Activated CD8-positive, alpha-beta memory T cell treated with anti-CD3 and anti-CD28 coated beads for 4 hours (primary cell): ENCODE data around the gene PLCH1.
"Not testable (repeated sequence)": the region's sequence is repeated elsewhere in the genome, so short reads cannot be mapped to it uniquely, and the experiment has no call there.

Source experiments
- DNase-seq, 2 donors: peaks; one replicate each; pipeline ENCODE4 v3.0.0-alpha.2; 2020; ENCODE audit warnings: low read depth in 2 of 2

The PLCH1 gene

DNA sequence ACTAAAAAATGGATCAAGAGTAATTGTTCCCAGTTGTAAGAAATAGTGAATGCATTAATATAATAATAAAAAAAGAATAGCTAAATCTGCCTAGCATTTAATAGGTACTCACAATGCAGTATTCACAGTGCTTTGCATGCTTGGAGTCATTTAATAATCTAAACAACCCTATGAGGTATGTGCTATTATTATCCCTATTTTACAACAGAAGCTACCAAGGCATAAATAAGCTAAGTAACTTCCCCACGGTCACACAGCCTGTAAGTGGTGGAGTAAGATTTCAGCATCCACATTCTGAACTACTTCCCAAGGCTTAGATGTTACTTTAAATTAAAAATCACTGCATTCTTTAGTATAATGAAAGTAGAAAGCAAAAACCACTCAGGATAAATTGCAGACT, 102.9 kb downstream of the PLCH1 start:
- DNase-seq = no peak

- DNase-seq = no peak
These were observed 104.8 kb downstream of the PLCH1 start for GRCh38 chr3:155640098-155640497.

- DNase-seq = no peak
These were observed 105.3 kb downstream of the PLCH1 start for GRCh38 chr3:155639462-155640055.

- not testable (repeated sequence) for DNase-seq
These were observed 106.4 kb downstream of the PLCH1 start for GRCh38 chr3:155638461-155638860.

DNA sequence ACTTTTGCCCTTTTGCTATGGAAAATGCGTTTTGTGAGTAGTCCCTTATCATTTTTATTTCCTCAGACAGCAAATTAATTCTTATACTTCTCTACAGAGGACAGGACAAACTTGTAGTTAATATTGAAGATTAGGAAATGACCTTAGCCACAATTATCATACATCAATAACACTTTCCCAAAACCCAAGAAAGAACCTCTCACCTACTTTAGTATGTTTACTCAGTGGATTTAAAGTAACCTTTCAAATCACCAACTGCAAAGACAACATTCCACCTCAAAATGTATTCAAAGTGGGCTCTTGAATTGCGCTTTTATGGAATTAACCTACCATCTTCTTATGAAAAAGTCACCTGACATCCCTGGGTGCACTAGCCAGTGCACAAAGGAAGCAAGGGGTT, 107.3 kb downstream of the PLCH1 start:
- DNase-seq = no peak

DNA sequence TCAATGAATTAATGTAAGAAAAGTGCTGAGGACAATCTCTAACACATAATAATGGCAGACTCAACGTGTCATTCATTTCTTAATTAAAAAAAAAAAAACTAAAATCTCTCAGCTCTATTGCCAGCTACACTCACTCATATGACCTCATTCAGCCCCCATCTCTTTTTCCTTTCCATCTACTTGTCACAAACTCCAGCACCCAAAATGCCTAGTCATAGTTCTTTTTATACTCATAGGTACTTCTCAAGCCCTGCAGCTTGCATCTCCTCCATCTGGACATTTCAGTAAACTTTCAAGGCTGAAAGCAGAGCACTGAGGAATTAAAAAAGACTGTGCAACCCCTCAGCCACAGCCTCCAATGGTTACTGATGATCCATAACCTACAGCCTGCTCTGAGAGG, 109.8 kb downstream of the PLCH1 start:
- no peak for DNase-seq

DNA sequence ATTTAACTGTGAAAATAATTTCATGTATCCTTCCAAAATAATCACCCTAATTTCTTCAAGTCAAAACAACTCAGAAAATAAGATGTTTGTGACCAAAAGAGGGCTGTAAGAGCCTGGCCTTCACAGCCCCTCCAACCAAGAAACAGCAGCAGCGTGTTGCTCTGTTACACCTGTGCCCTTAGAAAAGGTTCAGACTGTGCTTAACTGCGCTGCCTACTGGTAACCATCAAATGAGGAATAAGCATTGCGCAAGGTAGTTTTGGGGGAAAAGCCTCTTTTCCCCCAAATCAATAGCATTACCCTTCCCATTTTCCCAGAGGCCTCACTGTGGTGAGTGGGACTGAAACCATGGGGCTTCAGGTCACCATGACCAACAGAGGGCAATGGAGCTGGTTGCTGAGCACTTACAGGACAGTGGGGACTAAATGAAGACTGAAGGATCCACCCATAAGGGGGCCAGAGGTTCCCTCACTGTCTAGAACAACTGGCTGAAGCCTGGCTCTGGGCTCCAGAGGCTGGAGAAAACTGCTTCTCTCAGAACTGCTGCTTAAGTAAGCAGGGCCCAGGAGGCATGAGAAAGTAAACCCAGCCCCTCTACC, 110.7 kb downstream of the PLCH1 start:
- no peak for DNase-seq

DNA sequence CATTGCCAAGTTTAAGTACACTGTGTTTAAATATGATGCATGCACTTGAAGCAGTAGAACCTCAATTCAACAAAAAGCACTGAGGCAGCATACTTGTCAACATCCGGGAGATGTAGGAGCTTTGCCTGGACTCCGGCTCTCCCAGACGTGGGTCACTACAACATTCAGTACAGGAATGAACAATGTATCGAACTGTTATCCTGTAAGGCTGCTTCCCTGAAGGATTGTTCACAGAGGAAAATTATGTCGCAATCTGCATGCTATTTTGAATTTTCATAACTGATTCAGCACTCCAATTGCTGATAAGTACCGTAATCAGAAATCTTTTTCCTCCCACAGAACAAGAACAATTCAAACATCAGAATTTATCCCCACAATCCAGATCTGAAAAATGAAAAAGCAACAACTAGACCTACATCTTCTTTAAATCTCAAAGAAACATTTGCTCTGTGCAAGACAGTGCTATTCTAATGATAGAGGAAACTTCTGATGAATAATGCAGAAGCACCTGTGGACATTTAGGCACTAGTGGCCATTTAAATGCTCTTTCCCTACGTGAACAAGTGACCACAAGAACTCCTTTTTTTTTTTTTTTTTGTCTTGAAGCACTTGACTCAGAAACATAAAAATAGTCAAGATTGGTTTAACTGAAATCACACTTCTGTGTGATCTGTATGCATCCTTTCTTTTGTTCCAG, 113.4 kb downstream of the PLCH1 start:
- no peak for DNase-seq

DNA sequence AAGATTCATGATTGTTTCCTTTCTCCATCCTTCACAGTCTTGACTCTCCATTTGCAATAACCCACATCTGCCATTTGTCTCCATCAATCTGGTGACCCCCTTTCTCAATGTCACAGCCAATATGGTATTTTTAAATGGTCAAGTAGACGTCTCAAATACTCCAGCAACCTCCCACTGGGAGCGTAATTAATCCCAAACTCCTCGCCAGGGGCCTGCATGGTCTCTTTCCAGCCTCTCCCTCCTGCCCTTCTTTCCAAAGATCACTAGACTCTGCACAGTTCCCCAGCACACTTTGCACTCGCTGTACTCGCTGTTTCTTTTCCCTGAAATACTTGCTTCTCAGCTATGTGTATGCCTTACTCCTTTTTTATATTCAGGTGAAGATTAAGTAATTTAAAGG, 115.3 kb downstream of the PLCH1 start:
- no peak for DNase-seq

- DNase-seq = no peak
These were observed 115.8 kb downstream of the PLCH1 start for GRCh38 chr3:155629056-155629455.

DNA sequence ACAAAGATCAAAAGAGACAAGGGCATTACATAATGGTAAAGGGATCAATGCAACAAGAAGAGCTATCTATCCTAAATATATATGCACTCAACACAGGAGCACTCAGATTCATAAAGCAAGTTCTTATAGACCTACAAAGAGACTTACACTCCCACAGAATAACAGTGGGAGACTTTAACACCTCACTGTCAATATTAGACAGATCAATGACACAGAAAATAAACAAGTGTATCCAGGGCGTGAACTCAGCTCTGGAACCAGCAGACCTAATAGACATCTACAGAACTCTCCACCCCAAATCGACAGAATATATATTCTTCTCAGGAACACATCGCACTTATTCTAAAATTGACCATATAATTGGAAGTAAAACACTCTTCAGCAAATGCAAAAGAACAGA, 122.2 kb downstream of the PLCH1 start:
- not testable (repeated sequence) for DNase-seq

DNA sequence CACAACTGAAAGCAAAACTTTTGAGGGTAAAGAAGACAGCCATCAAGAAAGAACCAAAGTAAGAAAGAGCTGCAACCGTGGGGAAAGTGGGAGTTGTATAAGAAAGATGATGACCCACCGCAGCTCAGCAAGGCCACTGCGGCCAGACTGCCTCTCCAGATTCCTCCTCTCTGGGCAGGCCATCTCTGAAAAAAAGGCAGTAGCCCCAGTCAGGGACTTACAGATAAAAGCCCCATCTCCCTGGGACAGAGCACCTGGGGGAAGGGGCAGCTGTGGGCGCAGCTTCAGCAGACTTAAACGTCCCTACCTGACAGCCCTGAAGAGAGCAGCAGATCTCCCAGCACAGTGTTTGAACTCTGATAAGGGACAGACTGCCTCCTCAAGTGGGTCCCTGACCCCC, 124.3 kb downstream of the PLCH1 start:
- not testable (repeated sequence) for DNase-seq

DNA sequence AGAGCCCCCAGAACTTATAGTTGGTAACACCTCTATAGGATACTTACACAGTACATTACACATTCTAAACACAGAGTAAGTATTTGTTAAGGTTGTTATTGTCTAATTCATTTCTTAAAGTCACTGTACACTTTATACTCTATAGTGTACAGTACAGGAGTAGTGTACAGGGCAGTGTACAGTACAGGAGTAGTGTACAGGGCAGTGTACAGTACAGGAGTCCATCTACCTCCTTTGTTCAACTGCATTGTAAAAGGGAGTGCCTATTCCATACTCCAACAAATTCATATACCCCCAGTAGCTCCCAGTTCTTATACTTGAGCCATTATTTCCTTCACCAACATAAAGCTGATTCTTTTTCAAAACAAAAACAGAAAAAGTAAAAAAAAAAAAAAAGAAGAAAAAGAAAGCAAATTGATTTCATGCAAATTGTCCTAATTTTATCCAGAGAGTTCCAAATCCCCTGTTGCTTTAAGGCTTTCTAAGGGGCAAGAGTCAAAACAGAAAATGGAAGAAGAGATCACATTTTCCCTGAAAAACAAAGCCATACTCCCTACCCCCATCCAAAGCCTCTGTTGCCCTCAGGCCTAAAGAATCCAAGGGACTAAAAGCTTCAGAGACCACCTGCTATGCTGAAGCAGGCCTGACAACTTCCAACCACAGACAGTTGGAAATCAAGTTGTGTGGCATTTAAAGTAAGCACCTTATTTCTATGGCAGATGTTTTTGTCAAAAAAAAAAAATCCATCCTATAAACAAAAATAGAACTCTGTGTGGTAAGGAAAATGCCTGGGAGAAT, 125.6 kb downstream of the PLCH1 start:
- no peak for DNase-seq

DNA sequence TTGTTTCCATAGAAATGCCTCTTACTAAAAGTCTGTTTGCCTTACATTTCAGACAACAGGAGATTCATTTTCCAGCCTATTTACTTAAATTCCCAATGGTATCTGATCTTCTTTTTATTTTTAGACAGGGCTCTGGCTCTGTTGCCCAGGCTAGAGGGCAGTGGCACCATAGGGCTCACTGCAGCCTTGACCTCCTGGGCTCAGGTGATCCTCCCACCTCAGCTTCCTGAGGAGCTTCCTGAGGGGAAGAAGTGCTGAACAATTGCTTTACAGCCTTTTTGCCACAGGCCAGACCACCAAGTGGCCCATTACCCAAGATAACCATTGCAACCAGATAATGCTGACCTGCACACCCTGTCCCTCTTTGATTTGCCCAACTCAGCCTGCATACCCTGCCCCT, 126.3 kb downstream of the PLCH1 start:
- DNase-seq = no peak

- DNase-seq = no peak
These were observed 127.4 kb downstream of the PLCH1 start for GRCh38 chr3:155617346-155617925.

DNA sequence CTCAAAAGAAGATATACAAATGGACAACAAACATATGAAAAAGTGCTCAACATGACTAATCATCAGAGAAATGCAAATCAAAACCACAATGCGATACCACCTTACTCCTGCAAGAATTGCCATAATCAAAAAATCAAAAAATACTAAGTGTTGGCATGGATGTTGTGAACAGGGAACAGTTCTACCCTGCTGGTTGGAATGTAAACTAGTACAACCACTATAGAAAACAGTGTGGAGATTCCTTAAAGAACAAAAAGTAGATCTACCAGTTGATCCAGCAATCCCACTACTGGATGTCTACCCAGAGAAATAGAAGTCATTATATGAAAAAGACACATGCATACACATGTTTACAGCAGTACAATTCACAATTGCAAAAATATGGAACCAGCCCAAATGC, 129.7 kb downstream of the PLCH1 start:
- DNase-seq = not testable (repeated sequence)

- DNase-seq = not testable (repeated sequence)
These were observed 130.5 kb downstream of the PLCH1 start for GRCh38 chr3:155614410-155614809.

GRCh38 chr3:155611456-155611855, 133.4 kb downstream of the PLCH1 start:
- DNase-seq = no peak

DNA sequence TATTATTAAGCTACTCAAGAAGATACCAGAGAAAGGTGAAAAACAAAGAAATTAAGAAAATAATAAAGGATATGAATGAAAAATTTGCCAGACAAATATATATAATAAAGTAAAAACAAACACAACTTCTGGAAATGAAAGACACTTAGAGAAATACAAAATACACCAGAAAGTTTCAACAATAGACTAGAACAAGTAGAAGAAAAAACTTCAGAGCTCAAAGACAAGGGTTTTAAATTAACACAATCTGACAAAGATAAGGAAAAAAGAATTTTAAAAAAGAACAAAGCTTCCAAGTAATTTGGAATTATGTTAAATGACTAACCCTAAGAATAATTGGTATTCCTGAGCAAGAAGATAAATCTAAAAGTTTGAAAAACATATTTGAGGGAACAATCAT, 135.3 kb downstream of the PLCH1 start:
- no peak for DNase-seq

DNA sequence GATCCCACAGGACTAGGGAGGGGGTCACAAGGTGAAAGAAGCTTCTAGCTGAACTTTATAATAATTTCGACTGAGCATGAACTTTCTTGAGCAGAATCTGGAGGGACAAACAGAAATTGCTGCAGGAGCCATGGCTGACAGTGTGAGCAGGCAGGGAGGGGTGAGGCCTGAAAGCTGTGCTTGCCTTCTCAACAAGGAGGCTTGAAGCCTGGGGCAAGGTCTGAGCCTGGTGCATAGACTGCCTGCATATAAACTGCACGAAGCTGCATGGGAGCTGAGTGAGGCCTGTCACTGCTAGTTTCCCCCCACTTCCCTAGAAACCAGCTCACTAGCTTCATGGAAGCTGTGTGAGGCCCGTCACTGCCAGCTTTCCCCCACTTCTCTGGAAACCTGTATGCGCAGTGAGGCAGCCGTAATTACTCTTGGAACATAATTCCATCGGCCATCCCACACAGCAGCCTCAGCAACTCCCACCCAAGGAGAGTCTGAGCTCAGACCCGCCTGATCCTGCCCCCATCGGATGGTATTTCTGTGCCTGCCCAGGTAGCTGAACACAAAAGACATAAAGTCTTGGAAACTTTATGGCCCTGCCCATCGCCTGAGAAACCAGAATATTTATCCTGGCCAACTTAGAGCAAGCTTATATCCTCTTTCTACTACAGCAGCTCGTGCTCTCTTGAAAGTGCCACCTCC, 136.5 kb downstream of the PLCH1 start:
- no peak for DNase-seq

DNA sequence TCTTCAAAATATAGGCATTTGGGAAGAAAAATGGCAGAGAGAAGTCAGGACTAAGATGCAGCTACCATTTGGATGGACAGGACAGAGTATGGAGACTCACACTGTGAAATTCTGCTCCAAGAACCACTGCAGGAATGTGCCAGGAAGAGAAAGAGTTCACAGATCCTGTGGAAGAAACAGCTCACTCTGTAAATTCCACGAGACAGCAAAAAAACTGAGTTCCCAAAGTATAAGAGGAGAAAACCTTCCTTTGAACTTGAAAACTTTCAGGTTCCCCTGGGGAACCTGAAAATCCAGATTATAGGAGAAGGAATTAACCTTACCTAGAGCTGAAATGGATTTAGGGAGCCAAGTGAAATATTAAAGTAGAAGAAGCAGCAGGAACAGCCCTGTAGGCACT, 137.1 kb downstream of the PLCH1 start:
- no peak for DNase-seq

- DNase-seq = no peak
These were observed 139.3 kb downstream of the PLCH1 start for GRCh38 chr3:155605571-155605970.
